Right lung (tissue), 5 donors: ENCODE results near the gene TDRD7. TPM values are rescaled to one million over a fixed set of nuclear protein-coding genes. Genes with fewer than 3 reads are reported as not detected.
A peak's percentile ranks its signal among the peaks of the same experiment; 100 is the strongest.
"Not testable (repeated sequence)": the region's sequence is repeated elsewhere in the genome, so short reads cannot be mapped to it uniquely, and the experiment has no call there.

ENCODE experiments used
- DNase-seq, 2 donors: peaks; one replicate each; pipeline ENCODE4 v3.0.0-alpha.2; 2013
- polyA plus RNA-seq, 5 donors: library from polyadenylated mRNA; unstranded; fragments of 120-200 nt; gene quantifications; one replicate each; pipeline versions ENCODE4 v1.2.1 to v1.2.3, GENCODE V29; 2013; ENCODE audit warnings: inconsistent platforms in 1 of 5, low replicate concordance in 1 of 5; ENCODE audit not compliant: insufficient read length in 5 of 5, insufficient read depth in 1 of 5

TDRD7 gene
- polyA plus RNA-seq, 5 donors = 5.8 to 8.0 (median 7.2) TPM

GRCh38 chr9:97478301-97478981 lies 66.5 kb downstream of the TDRD7 start:
- DNase-seq = no peak

- no peak for DNase-seq
Observed at GRCh38 chr9:97479496-97480159, 67.7 kb downstream of the TDRD7 start.

- no peak for DNase-seq
Observed at GRCh38 chr9:97480174-97480573, 68.3 kb downstream of the TDRD7 start.

GRCh38 chr9:97480749-97481148 lies 68.9 kb downstream of the TDRD7 start:
- DNase-seq = no peak

- DNase-seq = no peak
Observed at GRCh38 chr9:97484134-97484533, 72.2 kb downstream of the TDRD7 start.

GRCh38 chr9:97487107-97487506 lies 75.2 kb downstream of the TDRD7 start:
- DNase-seq = no peak

GRCh38 chr9:97487861-97488260 lies 76.0 kb downstream of the TDRD7 start:
- no peak for DNase-seq

GRCh38 chr9:97491216-97491999 lies 79.5 kb downstream of the TDRD7 start:
- DNase-seq = no peak

GRCh38 chr9:97497558-97498375 lies 85.9 kb downstream of the TDRD7 start:
- not testable (repeated sequence) for DNase-seq

- not testable (repeated sequence) for DNase-seq
Observed at GRCh38 chr9:97498846-97499245, 87.0 kb downstream of the TDRD7 start.

- DNase-seq = no peak
Observed at GRCh38 chr9:97500263-97500662, 88.4 kb downstream of the TDRD7 start.

- DNase-seq = no peak
Observed at GRCh38 chr9:97500765-97501176, 88.9 kb downstream of the TDRD7 start.

- DNase-seq = peak in 1 of 2 donors; percentile 14
Observed at GRCh38 chr9:97501177-97501971, 89.5 kb downstream of the TDRD7 start, which contains the start of gene TMOD1. Gene TMOD1, plus strand, starts transcription at chr9:97501666. Its CDS starts 22,523 bp downstream, at chr9:97524189.

GRCh38 chr9:97501972-97502221 lies 90.0 kb downstream of the TDRD7 start:
- DNase-seq = no peak

- no peak for DNase-seq
Observed at GRCh38 chr9:97502222-97502983, 90.5 kb downstream of the TDRD7 start.

GRCh38 chr9:97502984-97503861 lies 91.3 kb downstream of the TDRD7 start:
- DNase-seq = no peak

- DNase-seq = no peak
Observed at GRCh38 chr9:97503862-97504210, 91.9 kb downstream of the TDRD7 start.

GRCh38 chr9:97504381-97505216 lies 92.7 kb downstream of the TDRD7 start:
- no peak for DNase-seq
